Measurements from ENCODE around the gene PANK2.
"Not testable (repeated sequence)": the region's sequence is repeated elsewhere in the genome, so short reads cannot be mapped to it uniquely, and the experiment has no call there.

Gene PANK2

DNA sequence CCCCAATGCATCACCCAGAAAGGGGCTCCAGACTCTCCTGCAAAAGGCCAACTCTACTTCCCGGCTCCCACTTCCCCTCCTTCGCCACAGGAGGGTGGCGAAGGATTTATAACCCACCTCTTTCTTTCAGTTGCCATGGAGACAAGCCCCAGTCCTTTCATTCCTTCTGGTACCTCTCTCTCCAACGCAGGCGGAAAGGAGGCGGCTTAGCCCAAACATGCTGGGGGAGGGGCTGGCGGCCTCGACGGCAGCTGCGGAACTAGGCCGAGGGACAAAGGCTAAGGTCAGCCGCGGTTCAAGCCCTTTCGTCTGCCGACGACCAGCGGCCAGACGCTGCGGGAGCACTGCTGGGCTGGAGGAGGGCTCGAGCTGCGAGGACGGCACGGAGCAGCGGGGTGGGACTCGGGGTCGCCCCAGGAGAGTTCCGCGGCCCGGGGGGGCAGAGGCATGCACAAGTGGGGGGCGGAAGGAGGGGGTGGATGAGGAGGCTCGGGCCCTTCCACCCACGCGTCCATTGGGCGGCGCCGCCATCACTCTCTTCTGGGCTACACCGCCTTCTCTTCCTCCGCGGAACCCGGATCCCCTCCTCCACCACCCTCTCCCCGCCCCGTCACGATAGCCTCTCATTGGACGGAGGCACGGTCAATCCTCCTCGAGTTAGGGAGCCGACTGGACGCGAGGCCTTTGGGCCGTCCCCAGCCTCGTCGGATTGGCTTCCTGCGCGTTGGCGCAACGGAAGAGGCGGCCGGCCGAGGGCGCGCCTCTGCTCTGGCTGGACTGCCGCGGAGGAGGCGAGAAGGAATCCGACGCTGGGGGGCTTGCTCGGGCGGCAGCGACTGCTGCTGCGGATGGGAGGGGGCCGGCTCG is at the start of gene PANK2:
PANK2 (plus strand) TSS at position 766 of the 867 bp plus-strand sequence.
- DNase-seq, result peak; percentile 100

- DNase-seq, result not testable (repeated sequence)
These were observed 49.0 kb upstream of the PANK2 start for GRCh38 chr20:3840201-3840600.

DNA sequence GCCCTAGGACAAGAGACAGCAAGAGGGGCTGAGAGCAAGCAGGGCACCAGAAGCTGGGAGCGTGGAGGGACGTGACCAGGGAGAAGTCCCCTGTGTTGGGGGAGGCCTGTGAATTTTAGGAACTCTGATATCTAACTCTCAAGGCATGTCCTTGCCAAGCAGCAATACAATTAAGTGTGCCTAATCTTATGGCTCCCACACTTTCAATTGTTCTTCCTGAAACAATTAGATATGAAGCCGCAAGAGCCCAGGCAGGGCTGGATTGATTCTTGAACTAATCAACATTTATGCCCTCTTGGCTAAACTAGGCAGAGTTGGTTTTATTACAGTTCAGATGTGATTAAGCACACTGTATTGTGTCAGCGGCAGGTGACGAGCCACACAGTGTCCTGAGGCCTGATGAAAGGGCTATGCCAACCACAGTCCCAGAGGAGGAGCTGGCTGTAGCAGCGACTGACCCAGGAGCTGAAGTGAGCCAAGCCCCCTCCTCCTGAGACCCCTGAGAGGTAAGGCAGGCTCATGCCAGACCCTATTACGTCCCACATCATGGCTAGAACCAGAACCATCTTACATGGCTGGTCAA is 46.7 kb upstream of the PANK2 start:
- no peak for DNase-seq

- DNase-seq, result peak; percentile 18
These were observed 45.7 kb upstream of the PANK2 start for GRCh38 chr20:3843490-3843889.

- not testable (repeated sequence) for DNase-seq
These were observed 45.1 kb upstream of the PANK2 start for GRCh38 chr20:3843990-3844619.

- DNase-seq, result no peak
These were observed 42.8 kb upstream of the PANK2 start for GRCh38 chr20:3846378-3846739.

DNA sequence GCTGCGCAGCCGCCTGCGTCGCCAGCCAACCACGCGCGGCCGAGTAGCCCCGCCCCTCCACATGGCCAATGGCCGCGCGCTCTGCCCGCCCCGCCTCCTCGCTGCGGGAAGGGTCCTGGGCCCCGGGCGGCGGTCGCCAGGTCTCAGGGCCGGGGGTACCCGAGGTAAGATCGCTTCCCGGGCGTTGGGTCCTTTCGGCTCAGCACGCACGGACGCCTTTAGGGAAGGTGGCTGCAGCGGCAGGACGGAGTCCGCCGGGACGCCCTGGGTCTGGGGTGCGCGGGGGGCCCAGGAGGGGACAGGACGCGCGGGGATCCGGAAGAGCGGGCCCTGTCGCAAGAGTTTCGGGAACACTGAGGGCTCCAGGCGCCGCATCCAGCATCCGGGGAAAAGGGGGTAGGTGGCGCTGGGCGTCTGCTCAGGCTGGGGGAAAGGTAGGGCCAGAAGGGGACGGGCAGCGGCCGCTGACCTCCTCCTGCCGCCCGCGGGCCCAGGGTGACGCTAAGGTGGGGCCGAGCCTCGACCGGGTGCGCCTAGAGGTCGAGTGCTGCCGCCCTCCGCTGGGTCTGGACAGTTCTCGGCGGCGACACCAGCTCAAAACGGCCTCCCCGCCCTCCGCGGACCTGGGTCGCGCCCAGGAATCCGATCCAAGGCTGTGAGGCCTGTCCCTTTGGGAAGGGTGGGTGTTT is 42.3 kb upstream of the PANK2 start, which contains the start of gene MAVS:
MAVS (plus strand) TSS at position 95 of the 689 bp plus-strand sequence. CDS start 7,791 bp downstream, outside the sequence.
- DNase-seq, result peak; percentile 93

- DNase-seq, result peak; percentile 26
These were observed 41.7 kb upstream of the PANK2 start for GRCh38 chr20:3847429-3847940.

DNA sequence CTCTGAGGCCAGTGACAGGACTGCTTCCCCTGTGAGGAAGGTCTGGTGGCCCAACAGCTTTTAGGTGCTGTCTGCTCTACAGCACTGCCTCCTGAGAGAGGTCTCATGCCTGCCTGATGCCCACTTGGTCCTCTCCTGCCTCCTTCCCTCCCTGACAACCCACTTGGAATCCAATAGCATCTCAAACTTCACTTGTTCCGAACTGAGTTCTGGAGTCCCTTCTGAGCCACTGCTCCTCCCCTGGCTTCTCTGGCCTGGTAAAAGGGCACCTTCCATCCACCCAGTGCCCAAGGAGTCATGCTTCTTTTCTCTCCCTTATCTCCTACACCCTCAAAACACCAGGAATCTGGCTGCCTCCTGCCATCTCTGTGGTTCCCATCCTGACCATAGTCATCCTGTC is 40.6 kb upstream of the PANK2 start:
- DNase-seq, result no peak

DNA sequence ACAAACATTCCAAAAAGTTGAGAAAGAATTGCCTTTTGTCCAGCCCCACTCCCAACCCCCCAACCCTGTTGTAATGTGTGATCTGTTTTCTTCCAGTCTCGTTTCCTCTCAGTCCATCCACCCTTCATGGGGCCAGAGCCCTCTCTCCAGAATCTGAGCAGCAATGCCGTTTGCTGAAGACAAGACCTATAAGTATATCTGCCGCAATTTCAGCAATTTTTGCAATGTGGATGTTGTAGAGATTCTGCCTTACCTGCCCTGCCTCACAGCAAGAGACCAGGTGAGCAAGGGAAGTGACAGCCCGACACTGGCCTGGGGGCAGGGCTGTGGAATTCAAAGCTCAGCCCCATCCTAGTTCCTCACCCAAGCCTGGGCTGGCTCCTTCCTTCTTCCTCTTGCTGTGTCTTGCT is 34.7 kb upstream of the PANK2 start:
- DNase-seq, result no peak

DNA sequence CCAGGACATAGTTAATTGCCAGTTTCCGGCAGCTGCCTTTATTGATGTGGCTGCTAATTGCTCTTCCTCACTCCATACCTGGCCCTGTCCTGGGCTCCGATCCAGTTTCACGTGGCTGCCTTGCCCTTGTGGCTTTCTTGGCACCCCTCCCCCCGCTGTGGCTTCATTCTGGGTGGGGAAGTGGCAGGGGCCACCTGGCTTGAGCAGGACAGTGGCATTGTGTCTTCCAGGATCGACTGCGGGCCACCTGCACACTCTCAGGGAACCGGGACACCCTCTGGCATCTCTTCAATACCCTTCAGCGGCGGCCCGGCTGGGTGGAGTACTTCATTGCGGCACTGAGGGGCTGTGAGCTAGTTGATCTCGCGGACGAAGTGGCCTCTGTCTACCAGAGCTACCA is 31.8 kb upstream of the PANK2 start:
- DNase-seq, result no peak

DNA sequence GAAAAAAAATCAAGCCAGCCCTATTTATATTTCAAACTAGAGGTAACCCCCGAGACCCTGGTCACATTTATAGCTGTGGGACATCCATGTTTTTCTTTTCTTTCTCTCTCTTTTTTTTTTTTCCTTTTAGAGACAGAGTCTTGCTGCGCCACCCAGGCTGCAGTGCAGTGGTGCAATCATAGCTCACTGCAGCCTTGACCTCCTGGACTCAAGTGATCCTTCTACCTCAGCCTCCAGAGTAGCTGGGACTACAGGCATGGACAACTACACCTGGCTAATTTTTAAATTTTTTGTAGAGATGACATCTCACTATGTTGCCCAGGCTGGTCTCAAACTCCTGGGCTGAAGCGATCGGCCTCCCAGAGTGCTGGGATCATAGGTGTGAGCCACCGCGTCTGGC is 30.5 kb upstream of the PANK2 start:
- no peak for DNase-seq

- no peak for DNase-seq
These were observed 28.0 kb upstream of the PANK2 start for GRCh38 chr20:3861191-3861590.

GRCh38 chr20:3862333-3862732 is 26.9 kb upstream of the PANK2 start:
- no peak for DNase-seq

DNA sequence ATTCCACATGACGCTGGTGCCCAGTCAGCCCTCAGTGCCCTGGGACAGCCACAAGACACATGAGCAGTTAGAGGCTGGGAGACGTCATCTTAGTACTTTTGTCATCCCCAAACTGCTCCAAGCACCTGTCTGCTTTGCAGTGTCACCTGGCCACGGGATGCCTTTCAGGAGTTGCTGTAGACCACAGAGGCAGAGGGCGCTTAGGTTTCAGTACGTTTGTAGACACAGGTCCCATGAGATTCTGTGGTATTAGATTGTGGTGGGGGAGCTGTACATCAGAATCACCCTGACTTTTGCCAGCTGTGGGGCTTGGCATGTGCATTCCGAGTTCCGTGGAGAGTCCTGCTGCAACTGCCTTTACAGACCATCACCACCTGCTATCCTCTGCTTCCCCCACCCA is 25.9 kb upstream of the PANK2 start:
- DNase-seq, result no peak

- no peak for DNase-seq
These were observed 24.7 kb upstream of the PANK2 start for GRCh38 chr20:3864518-3864917.

- DNase-seq, result no peak
These were observed 23.9 kb upstream of the PANK2 start for GRCh38 chr20:3865152-3865886.

GRCh38 chr20:3865887-3866407 is 23.2 kb upstream of the PANK2 start:
- DNase-seq, result no peak

- no peak for DNase-seq
These were observed 22.7 kb upstream of the PANK2 start for GRCh38 chr20:3866464-3866863.

DNA sequence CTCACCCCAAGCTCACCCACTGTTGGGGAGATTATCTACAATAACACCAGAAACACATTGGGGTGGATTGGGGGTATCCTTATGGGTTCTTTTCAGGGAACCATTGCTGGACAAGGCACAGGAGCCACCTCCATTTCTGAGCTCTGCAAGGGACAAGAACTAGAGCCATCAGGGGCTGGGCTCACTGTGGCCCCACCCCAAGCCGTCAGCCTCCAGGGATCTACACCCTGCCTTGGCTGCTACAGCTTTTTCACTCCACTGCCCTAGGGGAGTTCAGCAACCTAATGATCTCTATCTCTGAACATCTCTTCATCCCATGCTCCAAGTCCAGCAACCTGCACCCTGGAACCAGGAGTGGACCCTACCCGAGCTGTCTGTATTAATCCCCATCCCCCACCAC is 21.4 kb upstream of the PANK2 start:
- no peak for DNase-seq

DNA sequence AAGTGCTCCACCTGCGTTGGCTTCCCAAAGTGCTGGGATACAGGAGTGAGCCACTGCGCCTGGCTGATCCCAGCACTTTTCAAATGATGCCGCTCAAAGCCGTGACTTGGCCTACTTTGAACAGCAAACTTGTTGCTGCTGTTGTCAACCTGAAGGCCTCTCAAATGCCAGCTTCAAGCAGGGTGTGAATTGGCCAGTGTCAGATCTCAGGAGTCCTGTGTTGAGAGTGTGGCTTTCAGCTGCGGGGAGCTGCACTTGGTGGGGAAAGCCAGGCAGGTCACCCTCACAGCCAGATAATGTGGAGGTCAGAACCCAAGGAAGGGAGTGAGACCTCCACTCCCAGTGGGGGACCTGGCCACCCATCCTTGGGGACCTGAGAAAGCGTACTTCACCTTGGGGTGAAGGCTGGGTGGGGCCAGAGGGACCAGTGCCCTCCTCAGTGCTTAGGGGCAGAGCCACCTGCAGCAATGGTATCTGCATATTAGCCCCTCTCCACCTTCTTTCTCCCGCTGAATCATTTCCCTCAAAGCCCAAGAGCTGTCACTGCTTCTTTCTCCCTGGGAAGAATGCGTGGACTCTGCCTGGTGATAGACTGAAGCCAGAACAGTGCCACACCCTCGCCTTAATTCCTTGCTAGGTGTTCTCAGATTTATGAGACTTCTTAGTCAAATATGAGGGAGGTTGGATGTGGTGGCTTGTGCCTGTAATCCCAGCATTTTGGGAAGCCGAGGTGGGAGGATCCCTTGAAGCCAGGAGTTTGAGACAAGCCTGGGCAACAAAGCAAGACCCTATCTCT is 19.1 kb upstream of the PANK2 start:
- no peak for DNase-seq

All from femur (tissue), 1 donor.